22Rv1 (cell line): Measurements from ENCODE around the gene COMMD1.

Source experiments
- ZFX ChIP-seq: fragments of 450-650 bp; IDR thresholded peaks from 2 replicates; pipeline ENCODE4 v1.6.1; 2017; ENCODE audit warnings: antibody characterized with exemption, borderline replicate concordance
- TF ChIP-seq, protein P1 (sequence below): fragments of 450-650 bp; IDR thresholded peaks from 2 replicates; pipeline ENCODE4 v1.5.1; 2017; ENCODE audit warnings: mild to moderate bottlenecking

GRCh38 chr2:62144689-62145477 is 239.4 kb downstream of the COMMD1 start:
- TF ChIP-seq, protein P1, sequence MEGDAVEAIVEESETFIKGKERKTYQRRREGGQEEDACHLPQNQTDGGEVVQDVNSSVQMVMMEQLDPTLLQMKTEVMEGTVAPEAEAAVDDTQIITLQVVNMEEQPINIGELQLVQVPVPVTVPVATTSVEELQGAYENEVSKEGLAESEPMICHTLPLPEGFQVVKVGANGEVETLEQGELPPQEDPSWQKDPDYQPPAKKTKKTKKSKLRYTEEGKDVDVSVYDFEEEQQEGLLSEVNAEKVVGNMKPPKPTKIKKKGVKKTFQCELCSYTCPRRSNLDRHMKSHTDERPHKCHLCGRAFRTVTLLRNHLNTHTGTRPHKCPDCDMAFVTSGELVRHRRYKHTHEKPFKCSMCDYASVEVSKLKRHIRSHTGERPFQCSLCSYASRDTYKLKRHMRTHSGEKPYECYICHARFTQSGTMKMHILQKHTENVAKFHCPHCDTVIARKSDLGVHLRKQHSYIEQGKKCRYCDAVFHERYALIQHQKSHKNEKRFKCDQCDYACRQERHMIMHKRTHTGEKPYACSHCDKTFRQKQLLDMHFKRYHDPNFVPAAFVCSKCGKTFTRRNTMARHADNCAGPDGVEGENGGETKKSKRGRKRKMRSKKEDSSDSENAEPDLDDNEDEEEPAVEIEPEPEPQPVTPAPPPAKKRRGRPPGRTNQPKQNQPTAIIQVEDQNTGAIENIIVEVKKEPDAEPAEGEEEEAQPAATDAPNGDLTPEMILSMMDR: no peak
- TF ChIP-seq ZFX: no peak
